GM06990 (cell line): ENCODE results near the gene AMFR.

Experiments
- DNase-seq: peaks from one replicate; pipeline ENCODE4 v3.0.0-alpha.2; 2011; ENCODE audit not compliant: insufficient read length; ENCODE audit errors: extremely low read depth
- H3K27me3 ChIP-seq: replicated peaks from 2 replicates; pipeline ENCODE4 v1.6.0; 2011; ENCODE audit warnings: low read length; ENCODE audit not compliant: control insufficient read depth, insufficient read depth
- H3K36me3 ChIP-seq: 2 replicates; pipeline ENCODE4 v1.5.1; 2011; ENCODE audit warnings: low read length; ENCODE audit not compliant: control insufficient read depth, insufficient read depth
- H3K4me3 ChIP-seq: replicated peaks from 2 replicates; pipeline ENCODE4 v1.5.1; 2011; ENCODE audit warnings: low read depth, mild to moderate bottlenecking, control low read depth, low read length
- TF ChIP-seq, protein P1 (sequence below): IDR thresholded peaks from 2 replicates; pipeline ENCODE4 v1.5.1; 2011; ENCODE audit warnings: low read length, control low read depth, mild to moderate bottlenecking, inconsistent platforms; ENCODE audit not compliant: insufficient read depth, poor library complexity, severe bottlenecking

The AMFR gene

GRCh38 chr16:56419740-56420548, 5.4 kb downstream of the AMFR start:
- TF ChIP-seq, protein P1, sequence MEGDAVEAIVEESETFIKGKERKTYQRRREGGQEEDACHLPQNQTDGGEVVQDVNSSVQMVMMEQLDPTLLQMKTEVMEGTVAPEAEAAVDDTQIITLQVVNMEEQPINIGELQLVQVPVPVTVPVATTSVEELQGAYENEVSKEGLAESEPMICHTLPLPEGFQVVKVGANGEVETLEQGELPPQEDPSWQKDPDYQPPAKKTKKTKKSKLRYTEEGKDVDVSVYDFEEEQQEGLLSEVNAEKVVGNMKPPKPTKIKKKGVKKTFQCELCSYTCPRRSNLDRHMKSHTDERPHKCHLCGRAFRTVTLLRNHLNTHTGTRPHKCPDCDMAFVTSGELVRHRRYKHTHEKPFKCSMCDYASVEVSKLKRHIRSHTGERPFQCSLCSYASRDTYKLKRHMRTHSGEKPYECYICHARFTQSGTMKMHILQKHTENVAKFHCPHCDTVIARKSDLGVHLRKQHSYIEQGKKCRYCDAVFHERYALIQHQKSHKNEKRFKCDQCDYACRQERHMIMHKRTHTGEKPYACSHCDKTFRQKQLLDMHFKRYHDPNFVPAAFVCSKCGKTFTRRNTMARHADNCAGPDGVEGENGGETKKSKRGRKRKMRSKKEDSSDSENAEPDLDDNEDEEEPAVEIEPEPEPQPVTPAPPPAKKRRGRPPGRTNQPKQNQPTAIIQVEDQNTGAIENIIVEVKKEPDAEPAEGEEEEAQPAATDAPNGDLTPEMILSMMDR: no peak
- H3K27me3 ChIP-seq: no peaks in the 10 kb centered on the region
- no peak for DNase-seq
- H3K36me3 ChIP-seq: no peaks in the 10 kb centered on the region
- no peak overlapping the region for H3K4me3 ChIP-seq

DNA sequence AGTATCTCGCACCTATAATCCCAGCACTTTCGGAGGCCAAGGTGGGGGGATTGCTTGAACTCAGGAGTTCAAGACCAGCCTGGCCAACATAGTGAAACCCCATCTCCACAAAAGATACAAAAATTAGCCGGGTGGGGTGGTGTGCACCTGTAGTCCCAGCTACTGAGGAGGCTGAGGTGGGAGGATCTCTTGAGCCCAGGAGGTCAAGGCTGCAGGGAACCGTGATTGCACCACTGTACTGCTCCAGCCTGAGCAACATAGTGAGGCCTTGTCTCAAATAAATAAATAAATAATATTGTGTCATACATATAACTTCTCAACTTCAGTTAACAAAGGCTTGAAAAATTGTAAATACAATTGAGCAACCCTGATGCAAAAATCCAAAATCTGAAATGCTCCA, 8.2 kb downstream of the AMFR start:
- H3K36me3 ChIP-seq: peaks cover 1% of the 10 kb centered on the region
- TF ChIP-seq, protein P1: no peak
- no peak for DNase-seq
- no peak overlapping the region for H3K4me3 ChIP-seq
- no peaks in the 10 kb centered on the region for H3K27me3 ChIP-seq

DNA sequence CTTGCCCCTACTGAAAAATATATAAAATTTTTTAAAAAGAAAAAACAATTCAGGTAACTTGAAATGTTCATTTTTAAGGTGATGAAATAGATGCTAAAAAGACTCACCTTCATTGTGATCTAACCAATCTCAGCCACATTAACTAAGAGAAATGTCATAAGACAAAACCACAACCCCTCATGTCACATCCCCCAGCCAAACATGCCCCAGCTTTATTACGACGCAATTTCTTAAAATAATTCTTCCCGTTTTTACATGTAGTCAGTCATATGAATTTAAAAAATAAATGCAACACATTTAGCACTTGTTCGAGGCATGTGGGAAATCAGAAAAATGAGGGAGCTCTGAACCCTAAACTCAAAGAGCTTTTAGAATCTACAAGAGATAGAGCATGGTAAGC, 9.5 kb downstream of the AMFR start:
- TF ChIP-seq, protein P1: no peak
- Histone ChIP-seq H3K4me3 (no peak overlapping the region), H3K27me3 (no peaks in the 10 kb centered on the region), H3K36me3 (peaks cover 3% of the 10 kb centered on the region)
- no peak for DNase-seq

GRCh38 chr16:56414366-56414765, 11.0 kb downstream of the AMFR start:
- DNase-seq: no peak
- peaks cover 3% of the 10 kb centered on the region for H3K36me3 ChIP-seq
- TF ChIP-seq, protein P1: no peak

GRCh38 chr16:56413381-56413780, 12.0 kb downstream of the AMFR start:
- no peak for DNase-seq
- H3K27me3 ChIP-seq: no peaks in the 10 kb centered on the region
- peaks cover 4% of the 10 kb centered on the region for H3K36me3 ChIP-seq
- TF ChIP-seq, protein P1: no peak
- H3K4me3 ChIP-seq: no peak overlapping the region

More at GRCh38 chr16:56414366-56414765, 11.0 kb downstream of the AMFR start:
- H3K27me3 ChIP-seq: no peaks in the 10 kb centered on the region
- H3K4me3 ChIP-seq: no peak overlapping the region
